Tibial nerve (tissue), 4 donors: Measurements from ENCODE around the gene UBN2. TPM values are rescaled to one million over a fixed set of nuclear protein-coding genes. Genes with fewer than 3 reads are reported as not detected.

Experiments used
- DNase-seq, 2 donors: peaks; one replicate each; pipeline ENCODE4 v3.0.0-alpha.2; 2019; ENCODE audit warnings: low spot score in 2 of 2
- H3K27ac ChIP-seq, 4 donors: fragments of 200-600 bp; sonication (generic) in 3 of 4; one replicate each; pipeline ENCODE4 v1.5.1; 2017 to 2019; ENCODE audit warnings: mild to moderate bottlenecking in 1 of 4
- H3K27me3 ChIP-seq, 2 donors: fragments of 200-600 bp; sonication (generic) in 1 of 2; one replicate each; pipeline versions ENCODE4 v1.5.1 to v1.6.0; 2017 to 2019
- H3K36me3 ChIP-seq, 3 donors: fragments of 200-600 bp; sonication (generic); one replicate each; pipeline ENCODE4 v1.5.1; 2018 to 2019
- H3K4me1 ChIP-seq, 4 donors: fragments of 200-600 bp; sonication (generic) in 3 of 4; one replicate each; pipeline ENCODE4 v1.5.1; 2017 to 2019
- H3K4me3 ChIP-seq, 4 donors: fragments of 200-600 bp; sonication (generic) in 3 of 4; one replicate each; pipeline ENCODE4 v1.5.1; 2017 to 2019; ENCODE audit warnings: mild to moderate bottlenecking in 1 of 4, moderate library complexity in 1 of 4
- H3K9me3 ChIP-seq, 4 donors: fragments of 200-600 bp; sonication (generic) in 3 of 4; one replicate each; pipeline ENCODE4 v1.5.1; 2017 to 2019
- CTCF ChIP-seq, 5 experiments: fragments of 200-600 bp in 3 of 5; fragments of 450-650 bp in 2 of 5; sonication (generic) in 3 of 5; IDR thresholded peaks; one replicate each; pipeline ENCODE4 v1.5.1; 2016 to 2019; ENCODE audit warnings: antibody characterized with exemption in 5 of 5, mild to moderate bottlenecking in 3 of 5, moderate library complexity in 2 of 5
- EP300 ChIP-seq, 2 donors: sonication (generic); formaldehyde crosslinking; IDR thresholded peaks; one replicate each; pipeline ENCODE4 v1.6.1; 2017; ENCODE audit warnings: antibody characterized with exemption in 2 of 2, mild to moderate bottlenecking in 1 of 2
- POLR2A ChIP-seq, 2 donors: fragments of 450-650 bp; IDR thresholded peaks; one replicate each; pipeline ENCODE4 v1.6.1; 2017; ENCODE audit warnings: antibody characterized with exemption in 2 of 2, mild to moderate bottlenecking in 2 of 2, moderate library complexity in 2 of 2
- WGBS, 2 donors: methylation state at CpG; one replicate each; pipeline ENCODE4 v1.1.5; 2018; 5-methylcytosine and 5-hydroxymethylcytosine counted together
- total RNA-seq, 4 donors: library from RNA; depleted of rRNA; stranded (reverse); fragments of >200 nt; gene quantifications; one replicate each; pipeline ENCODE4 v1.1.0, GENCODE V29; 2016

Gene UBN2
- total RNA-seq, 4 donors from 2014 or later = 16.7 to 20.9 (median 19.2) TPM

- DNase-seq = no peak
- no peaks in the 10 kb centered on the region for H3K27me3 ChIP-seq
- TF ChIP-seq EP300 (IDR thresholded peaks at IDR 0.05) = no peak
- TF ChIP-seq CTCF (IDR thresholded peaks at IDR 0.05) = no peak
- no peak for TF ChIP-seq POLR2A (IDR thresholded peaks at IDR 0.05)
- H3K36me3 ChIP-seq = peaks cover 0 to 80% (median 0%) of the 10 kb centered on the region in 3 donors
- H3K27ac ChIP-seq = no peak overlapping the region
- H3K4me3 ChIP-seq = no peak overlapping the region
- WGBS, 2 donors = 100% methylated on average over 2 of the region's 2 CpGs
- H3K9me3 ChIP-seq = no peaks in the 10 kb centered on the region
- no peaks in the 10 kb centered on the region for H3K4me1 ChIP-seq
Measured at GRCh38 chr7:139186146-139186545, 44.9 kb upstream of the UBN2 start.

GRCh38 chr7:139189357-139189756 lies 41.7 kb upstream of the UBN2 start:
- Histone ChIP-seq H3K9me3 (peaks cover 0 to 4% (median 0%) of the 10 kb centered on the region in 4 donors), H3K4me1 (no peaks in the 10 kb centered on the region), H3K36me3 (peaks cover 0 to 71% (median 0%) of the 10 kb centered on the region in 3 donors), H3K27ac (no peak overlapping the region), H3K4me3 (no peak overlapping the region), H3K27me3 (no peaks in the 10 kb centered on the region)
- 94% methylated on average over 3 of the region's 3 CpGs for WGBS, 2 donors
- no peak for DNase-seq
- TF ChIP-seq POLR2A (IDR thresholded peaks at IDR 0.05) (no peak), EP300 (IDR thresholded peaks at IDR 0.05) (no peak), CTCF (IDR thresholded peaks at IDR 0.05) (no peak)

- Histone ChIP-seq H3K9me3 (peaks cover 0 to 4% (median 0%) of the 10 kb centered on the region in 4 donors), H3K4me3 (no peak overlapping the region), H3K27ac (no peak overlapping the region), H3K36me3 (peaks cover 0 to 46% (median 0%) of the 10 kb centered on the region in 3 donors), H3K4me1 (no peaks in the 10 kb centered on the region), H3K27me3 (no peaks in the 10 kb centered on the region)
- 88 to 91% methylated on average over 3 of the region's 3 CpGs for WGBS, 2 donors
- TF ChIP-seq POLR2A (IDR thresholded peaks at IDR 0.05) (no peak), CTCF (IDR thresholded peaks at IDR 0.05) (no peak), EP300 (IDR thresholded peaks at IDR 0.05) (no peak)
- DNase-seq = no peak
Measured at GRCh38 chr7:139192014-139192706, 38.9 kb upstream of the UBN2 start.

- H3K36me3 ChIP-seq = peaks cover 0 to 29% (median 0%) of the 10 kb centered on the region in 3 donors
- no peaks in the 10 kb centered on the region for H3K27me3 ChIP-seq
- no peak overlapping the region for H3K4me3 ChIP-seq
- no peak for DNase-seq
- peaks cover 0 to 14% (median 2%) of the 10 kb centered on the region in 4 donors for H3K9me3 ChIP-seq
- 93 to 96% methylated on average over 2 of the region's 2 CpGs for WGBS, 2 donors
- TF ChIP-seq EP300 (IDR thresholded peaks at IDR 0.05) (no peak), CTCF (IDR thresholded peaks at IDR 0.05) (no peak), POLR2A (IDR thresholded peaks at IDR 0.05) (no peak)
- H3K4me1 ChIP-seq = no peaks in the 10 kb centered on the region
- no peak overlapping the region for H3K27ac ChIP-seq
Measured at GRCh38 chr7:139200382-139200781, 30.7 kb upstream of the UBN2 start.

- 74 to 77% methylated on average over 3 of the region's 3 CpGs for WGBS, 2 donors
- DNase-seq = no peak
- Histone ChIP-seq H3K27ac (no peak overlapping the region), H3K4me1 (no peaks in the 10 kb centered on the region), H3K4me3 (no peak overlapping the region), H3K36me3 (peaks cover 0 to 29% (median 0%) of the 10 kb centered on the region in 3 donors), H3K9me3 (peaks cover 0 to 50% (median 7%) of the 10 kb centered on the region in 4 donors), H3K27me3 (no peaks in the 10 kb centered on the region)
- TF ChIP-seq POLR2A (IDR thresholded peaks at IDR 0.05) (no peak), EP300 (IDR thresholded peaks at IDR 0.05) (no peak), CTCF (IDR thresholded peaks at IDR 0.05) (no peak)
Measured at GRCh38 chr7:139203992-139204391, 27.0 kb upstream of the UBN2 start.
